Neural cell (in vitro differentiated cells): ENCODE measurements around the gene FHIT. TPM values are rescaled to one million over a fixed set of nuclear protein-coding genes. Genes with fewer than 3 reads are reported as not detected.

Experiments used
- H2AFZ ChIP-seq: fragments of 200-600, 300-800 bp; sonication (generic), shearing (Covaris generic); 2 replicates; pipeline ENCODE4 v1.6.0; 2014; ENCODE audit warnings: low read depth, mild to moderate bottlenecking, antibody characterized with exemption, low read length, moderate library complexity
- H3F3A ChIP-seq: fragments of 200-600 bp; shearing (Covaris generic); 2 replicates; pipeline ENCODE4 v1.6.1; 2016; ENCODE audit warnings: mild to moderate bottlenecking, moderate library complexity, mixed read lengths, antibody characterized with exemption, low read length; ENCODE audit not compliant: insufficient read depth, poor library complexity, severe bottlenecking
- H3K27ac ChIP-seq: fragments of 200-600, 300-800 bp; sonication (generic), shearing (Covaris generic); 2 replicates; pipeline ENCODE4 v1.5.1; 2014; ENCODE audit warnings: mild to moderate bottlenecking, low read length, moderate library complexity
- H3K27me3 ChIP-seq: fragments of 300-800, 200-600 bp; sonication (generic), shearing (Covaris generic); 2 replicates; pipeline ENCODE4 v1.6.0; 2014; ENCODE audit warnings: mild to moderate bottlenecking, low read depth, low read length, moderate library complexity; ENCODE audit not compliant: insufficient read depth
- H3K36me3 ChIP-seq: fragments of 300-800, 200-600 bp; sonication (generic), shearing (Covaris generic); 2 replicates; pipeline ENCODE4 v1.5.1; 2014; ENCODE audit warnings: mild to moderate bottlenecking, antibody characterized with exemption, low read length, moderate library complexity; ENCODE audit not compliant: insufficient read depth
- H3K4me2 ChIP-seq: fragments of 300-800, 200-600 bp; sonication (generic), shearing (Covaris generic); 2 replicates; pipeline ENCODE4 v1.6.0; 2014; ENCODE audit warnings: mild to moderate bottlenecking, low read length
- H3K4me3 ChIP-seq: fragments of 300-800, 200-600 bp; sonication (generic), shearing (Covaris generic); 2 replicates; pipeline ENCODE4 v1.5.1; 2014; ENCODE audit warnings: mild to moderate bottlenecking, low read length, moderate library complexity
- H3K79me2 ChIP-seq: fragments of 200-600 bp; shearing (Covaris generic); replicated peaks from 2 replicates; pipeline ENCODE4 v1.6.0; 2014; ENCODE audit warnings: mild to moderate bottlenecking, low read length, moderate library complexity; ENCODE audit not compliant: insufficient read depth
- H3K9ac ChIP-seq: fragments of 300-800, 200-600 bp; sonication (generic), shearing (Covaris generic); 2 replicates; pipeline ENCODE4 v1.6.1; 2016; ENCODE audit warnings: mild to moderate bottlenecking, low read length, mixed read lengths
- H3K9me2 ChIP-seq: fragments of 200-600 bp; shearing (Covaris generic); 2 replicates; pipeline ENCODE4 v1.6.1; 2016; ENCODE audit warnings: mild to moderate bottlenecking, low read length, mixed read lengths; ENCODE audit not compliant: insufficient read depth
- H3K9me3 ChIP-seq: fragments of 200-600, 300-800 bp; sonication (generic), shearing (Covaris generic); 2 replicates; pipeline ENCODE4 v1.6.1; 2016; ENCODE audit warnings: mild to moderate bottlenecking, mixed run types, low read length, moderate library complexity, mixed read lengths
- H4K20me1 ChIP-seq: fragments of 200-600 bp; shearing (Covaris generic); 2 replicates; pipeline ENCODE4 v1.6.1; 2016; ENCODE audit warnings: mild to moderate bottlenecking, mixed run types; ENCODE audit not compliant: insufficient read depth
- CTCF ChIP-seq: fragments of 450-650 bp; IDR thresholded peaks from 2 replicates; pipeline ENCODE4 v1.5.1; 2014; ENCODE audit warnings: antibody characterized with exemption, mild to moderate bottlenecking, moderate library complexity; ENCODE audit not compliant: poor library complexity, severe bottlenecking
- EP300 ChIP-seq: fragments of 450-650 bp; conservative IDR thresholded peaks from 2 replicates; pipeline ENCODE4 v1.6.1; 2014; ENCODE audit warnings: antibody characterized with exemption, mild to moderate bottlenecking, moderate library complexity; ENCODE audit not compliant: poor library complexity, severe bottlenecking
- EZH2 ChIP-seq: fragments of 200-600, 300-800 bp; shearing (Covaris generic), sonication (generic); IDR thresholded peaks from 2 replicates; pipeline ENCODE4 v1.6.1; 2014; ENCODE audit warnings: antibody characterized with exemption, low read length, borderline replicate concordance, mild to moderate bottlenecking; ENCODE audit not compliant: insufficient read depth, poor library complexity, severe bottlenecking
- MXI1 ChIP-seq: fragments of 450-650 bp; conservative IDR thresholded peaks from 2 replicates; pipeline ENCODE4 v1.6.1; 2014; ENCODE audit warnings: antibody characterized with exemption, mild to moderate bottlenecking; ENCODE audit not compliant: poor library complexity, severe bottlenecking
- POLR2AphosphoS5 ChIP-seq: IDR thresholded peaks from 2 replicates; pipeline ENCODE4 v1.6.1; 2012
- RAD21 ChIP-seq: fragments of 450-650 bp; conservative IDR thresholded peaks from 2 replicates; pipeline ENCODE4 v1.6.1; 2014; ENCODE audit warnings: antibody characterized with exemption, mild to moderate bottlenecking, moderate library complexity
- REST ChIP-seq: IDR thresholded peaks from 2 replicates; pipeline ENCODE4 v1.6.1; 2012; ENCODE audit warnings: borderline replicate concordance
- SMC3 ChIP-seq: fragments of 450-650 bp; conservative IDR thresholded peaks from 2 replicates; pipeline ENCODE4 v1.6.1; 2014; ENCODE audit warnings: antibody characterized with exemption, mild to moderate bottlenecking, moderate library complexity; ENCODE audit not compliant: poor library complexity
- TAF1 ChIP-seq: IDR thresholded peaks from 2 replicates; pipeline ENCODE4 v1.6.1; 2012; ENCODE audit warnings: low read depth
- polyA plus RNA-seq: library from polyadenylated mRNA; depleted of rRNA; stranded (reverse); fragments of >200 nt; gene quantifications from 2 replicates; pipeline ENCODE4 v1.2.3, GENCODE V29; 2014

Gene FHIT
- polyA plus RNA-seq, 1 donor from 2014 or later = not detected

GRCh38 chr3:59793976-59794375 is 1457.3 kb downstream of the FHIT start:
- Histone ChIP-seq H3F3A (no peaks in the 10 kb centered on the region), H3K79me2 (no peaks in the 10 kb centered on the region), H3K9me3 (no peaks in the 10 kb centered on the region), H3K27me3 (no peaks in the 10 kb centered on the region), H3K9ac (no peak overlapping the region), H3K4me2 (no peak overlapping the region), H2AFZ (no peak overlapping the region), H3K9me2 (no peaks in the 10 kb centered on the region), H3K4me3 (no peak overlapping the region), H4K20me1 (no peaks in the 10 kb centered on the region), H3K27ac (no peak overlapping the region), H3K36me3 (no peaks in the 10 kb centered on the region)
- no peak for TF ChIP-seq EP300

GRCh38 chr3:59791774-59792308 is 1459.4 kb downstream of the FHIT start:
- Histone ChIP-seq H3K79me2 (no peaks in the 10 kb centered on the region), H3K27ac (no peak overlapping the region), H3K27me3 (no peaks in the 10 kb centered on the region), H3K4me3 (no peak overlapping the region), H3K9me2 (no peaks in the 10 kb centered on the region), H3F3A (no peaks in the 10 kb centered on the region), H2AFZ (no peak overlapping the region), H3K9me3 (no peaks in the 10 kb centered on the region), H3K36me3 (no peaks in the 10 kb centered on the region), H3K4me2 (no peak overlapping the region), H4K20me1 (no peaks in the 10 kb centered on the region), H3K9ac (no peak overlapping the region)
- TF ChIP-seq EP300 (no peak), MXI1 (no peak), POLR2AphosphoS5 (no peak), REST (no peak), CTCF (no peak), SMC3 (no peak), RAD21 (no peak), EZH2 (no peak), TAF1 (no peak)

- Histone ChIP-seq H3K36me3 (no peaks in the 10 kb centered on the region), H3K27me3 (no peaks in the 10 kb centered on the region), H3K9me3 (no peaks in the 10 kb centered on the region), H3K4me3 (no peak overlapping the region), H3K79me2 (no peaks in the 10 kb centered on the region), H4K20me1 (no peaks in the 10 kb centered on the region), H3K9me2 (no peaks in the 10 kb centered on the region), H2AFZ (no peak overlapping the region), H3K9ac (no peak overlapping the region), H3K4me2 (no peak overlapping the region), H3K27ac (no peak overlapping the region), H3F3A (no peaks in the 10 kb centered on the region)
- TF ChIP-seq POLR2AphosphoS5 (no peak), SMC3 (no peak), TAF1 (no peak), RAD21 (no peak), CTCF (no peak)
These were observed 1461.0 kb downstream of the FHIT start for GRCh38 chr3:59790241-59790640.
